Measurements from ENCODE around the gene MDM2. TPM values are rescaled to one million over a fixed set of nuclear protein-coding genes. Genes with fewer than 3 reads are reported as not detected.

MDM2 gene
- total RNA-seq, 1 experiment from 2014 or later = 56.9 TPM

DNA sequence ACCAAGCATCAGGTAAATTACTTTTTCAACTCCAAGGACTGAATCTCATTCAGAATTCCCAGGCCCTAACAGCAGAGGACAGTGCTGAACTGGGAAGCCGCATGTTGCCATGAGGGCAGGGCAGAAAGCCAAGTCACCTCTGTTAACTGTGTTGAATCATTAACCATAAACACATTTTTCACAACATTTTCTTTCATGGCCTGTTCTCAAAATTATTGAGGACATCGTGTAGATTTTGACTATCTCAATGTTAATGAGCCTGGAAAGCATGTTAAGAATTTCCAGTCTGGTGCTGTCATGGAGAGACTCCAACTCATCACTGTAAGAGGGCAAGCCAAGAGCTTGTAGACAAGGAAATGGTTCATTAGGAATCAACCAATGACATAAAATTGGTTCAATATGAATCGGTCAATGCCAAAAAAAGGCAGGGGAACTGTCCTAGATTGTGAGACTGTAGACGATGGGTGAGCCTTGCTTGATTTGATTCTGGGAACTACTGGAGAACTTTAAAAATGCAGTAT is 91.3 kb downstream of the MDM2 start:
- Histone ChIP-seq H3K9me2 (replicated peaks; ENCODE audit: insufficient read depth, low read length) (no peaks in the 10 kb centered on the region), H3K79me2 (ENCODE audit: low read length) (no peaks in the 10 kb centered on the region), H3K4me3 (ENCODE audit: low read length) (no peak overlapping the region), H3K27me3 (ENCODE audit: low read length) (no peaks in the 10 kb centered on the region), H3K4me2 (ENCODE audit: low read depth, low read length, poor library complexity, severe bottlenecking) (no peak overlapping the region), H3K27ac (ENCODE audit: low read length) (no peak overlapping the region), H4K20me1 (ENCODE audit: insufficient read depth, low read depth, low read length) (no peaks in the 10 kb centered on the region), H3K4me1 (ENCODE audit: low read length) (peaks cover 15% of the 10 kb centered on the region), H2AFZ (ENCODE audit: low read length) (no peak overlapping the region), H3K36me3 (ENCODE audit: insufficient read depth, low read length) (no peaks in the 10 kb centered on the region), H3K9ac (ENCODE audit: low read length) (no peak overlapping the region), H3K9me3 (ENCODE audit: low read length) (no peaks in the 10 kb centered on the region)
- DNase-seq = no peak

GRCh38 chr12:68900241-68900640 is 92.3 kb downstream of the MDM2 start:
- H3K4me3 ChIP-seq (ENCODE audit: low read length) = no peak overlapping the region
- no peaks in the 10 kb centered on the region for H4K20me1 ChIP-seq (ENCODE audit: insufficient read depth, low read depth, low read length)
- H3K27ac ChIP-seq (ENCODE audit: low read length) = no peak overlapping the region
- no peaks in the 10 kb centered on the region for H3K27me3 ChIP-seq (ENCODE audit: low read length)
- no peak overlapping the region for H2AFZ ChIP-seq (ENCODE audit: low read length)
- H3K9me2 ChIP-seq (replicated peaks; ENCODE audit: insufficient read depth, low read length) = no peaks in the 10 kb centered on the region
- no peaks in the 10 kb centered on the region for H3K9me3 ChIP-seq (ENCODE audit: low read length)
- H3K4me1 ChIP-seq (ENCODE audit: low read length) = peaks cover 15% of the 10 kb centered on the region
- DNase-seq = no peak
- H3K9ac ChIP-seq (ENCODE audit: low read length) = no peak overlapping the region
- no peaks in the 10 kb centered on the region for H3K36me3 ChIP-seq (ENCODE audit: insufficient read depth, low read length)
- no peak overlapping the region for H3K4me2 ChIP-seq (ENCODE audit: low read depth, low read length, poor library complexity, severe bottlenecking)
- no peaks in the 10 kb centered on the region for H3K79me2 ChIP-seq (ENCODE audit: low read length)

Other genes starting within 250 kb of the MDM2 start
- gene RAP1B, start 197.3 kb upstream of the MDM2 start, total RNA-seq (2014; rRNA removed; shearing (Covaris generic); ENCODE audit: low replicate concordance) = 95.4 and 153 TPM in 2 replicates
- 54.8 and 103 TPM in 2 replicates for gene NUP107, start 121.2 kb upstream of the MDM2 start, total RNA-seq (2014; rRNA removed; shearing (Covaris generic); ENCODE audit: low replicate concordance)
- gene SLC35E3, start 62.0 kb upstream of the MDM2 start, total RNA-seq (2014; rRNA removed; shearing (Covaris generic); ENCODE audit: low replicate concordance) = 1.9 and 3.5 TPM in 2 replicates
- 0.04 TPM in 1 of 2 replicates, not detected in the other for gene CPM, start 125.0 kb downstream of the MDM2 start, total RNA-seq (2014; rRNA removed; shearing (Covaris generic); ENCODE audit: low replicate concordance)